IPS-15b (cell line): ENCODE measurements around the gene PDK4.

Experiments used
- H3K27me3 ChIP-seq: one replicate; pipeline ENCODE4 v1.6.1; 2013; ENCODE audit warnings: low read length; ENCODE audit not compliant: control insufficient read depth, insufficient read depth
- H3K36me3 ChIP-seq: one replicate; pipeline ENCODE4 v1.6.1; 2013; ENCODE audit warnings: low read length; ENCODE audit not compliant: control insufficient read depth, insufficient read depth
- H3K4me1 ChIP-seq: one replicate; pipeline ENCODE4 v1.6.1; 2013; ENCODE audit warnings: mild to moderate bottlenecking, low read length; ENCODE audit not compliant: control insufficient read depth, insufficient read depth
- H3K4me3 ChIP-seq: one replicate; pipeline ENCODE4 v1.5.1; 2013; ENCODE audit warnings: low read depth, low read length
- H3K9ac ChIP-seq: one replicate; pipeline ENCODE4 v1.6.1; 2013; ENCODE audit warnings: low read depth, mild to moderate bottlenecking, low read length
- H3K9me3 ChIP-seq: one replicate; pipeline ENCODE4 v1.6.1; 2013; ENCODE audit warnings: mild to moderate bottlenecking, low read length; ENCODE audit not compliant: control insufficient read depth, insufficient read depth

The PDK4 gene

GRCh38 chr7:95601316-95601715 lies 5.0 kb upstream of the PDK4 start:
- Histone ChIP-seq H3K9me3 (no peaks in the 10 kb centered on the region), H3K9ac (no peak overlapping the region), H3K4me3 (no peak overlapping the region), H3K4me1 (no peaks in the 10 kb centered on the region), H3K27me3 (peaks cover 9% of the 10 kb centered on the region), H3K36me3 (no peaks in the 10 kb centered on the region)

- Histone ChIP-seq H3K27me3 (peaks cover 23% of the 10 kb centered on the region), H3K4me1 (no peaks in the 10 kb centered on the region)
Measured at GRCh38 chr7:95599069-95599468, 2.8 kb upstream of the PDK4 start.

GRCh38 chr7:95598511-95598910 lies 2.2 kb upstream of the PDK4 start:
- no peaks in the 10 kb centered on the region for H3K36me3 ChIP-seq
- no peaks in the 10 kb centered on the region for H3K4me1 ChIP-seq
- no peaks in the 10 kb centered on the region for H3K9me3 ChIP-seq
- no peak overlapping the region for H3K9ac ChIP-seq
- peaks cover 23% of the 10 kb centered on the region for H3K27me3 ChIP-seq
- no peak overlapping the region for H3K4me3 ChIP-seq

More at GRCh38 chr7:95599069-95599468, 2.8 kb upstream of the PDK4 start:
- H3K4me3 ChIP-seq = no peak overlapping the region
- no peaks in the 10 kb centered on the region for H3K36me3 ChIP-seq
- no peak overlapping the region for H3K9ac ChIP-seq
- H3K9me3 ChIP-seq = no peaks in the 10 kb centered on the region

- H3K4me1 ChIP-seq = no peaks in the 10 kb centered on the region
- H3K9me3 ChIP-seq = no peaks in the 10 kb centered on the region
- no peak overlapping the region for H3K9ac ChIP-seq
- no peaks in the 10 kb centered on the region for H3K36me3 ChIP-seq
- H3K27me3 ChIP-seq = peaks cover 23% of the 10 kb centered on the region
- H3K4me3 ChIP-seq = peak overlapping the region; percentile 76
Measured at GRCh38 chr7:95595746-95596197, 544 bp downstream of the PDK4 start.

GRCh38 chr7:95594185-95594584 lies 2.1 kb downstream of the PDK4 start:
- no peak overlapping the region for H3K9ac ChIP-seq
- no peaks in the 10 kb centered on the region for H3K4me1 ChIP-seq
- H3K4me3 ChIP-seq = no peak overlapping the region
- peaks cover 20% of the 10 kb centered on the region for H3K27me3 ChIP-seq
- no peaks in the 10 kb centered on the region for H3K36me3 ChIP-seq
- H3K9me3 ChIP-seq = no peaks in the 10 kb centered on the region

- H3K27me3 ChIP-seq = peaks cover 20% of the 10 kb centered on the region
- H3K9ac ChIP-seq = no peak overlapping the region
- no peaks in the 10 kb centered on the region for H3K9me3 ChIP-seq
- no peak overlapping the region for H3K4me3 ChIP-seq
- no peaks in the 10 kb centered on the region for H3K36me3 ChIP-seq
- peaks cover 5% of the 10 kb centered on the region for H3K4me1 ChIP-seq
Measured at GRCh38 chr7:95593343-95593742, 3.0 kb downstream of the PDK4 start.

GRCh38 chr7:95592570-95592969 lies 3.7 kb downstream of the PDK4 start:
- H3K9ac ChIP-seq = no peak overlapping the region
- H3K9me3 ChIP-seq = no peaks in the 10 kb centered on the region
- no peak overlapping the region for H3K4me3 ChIP-seq
- H3K27me3 ChIP-seq = peaks cover 20% of the 10 kb centered on the region
- peaks cover 5% of the 10 kb centered on the region for H3K4me1 ChIP-seq
- H3K36me3 ChIP-seq = no peaks in the 10 kb centered on the region

- H3K9me3 ChIP-seq = no peaks in the 10 kb centered on the region
- H3K9ac ChIP-seq = no peak overlapping the region
- no peaks in the 10 kb centered on the region for H3K36me3 ChIP-seq
- H3K27me3 ChIP-seq = peaks cover 9% of the 10 kb centered on the region
- H3K4me1 ChIP-seq = peaks cover 5% of the 10 kb centered on the region
- H3K4me3 ChIP-seq = no peak overlapping the region
Measured at GRCh38 chr7:95590387-95591248, 5.7 kb downstream of the PDK4 start.

GRCh38 chr7:95589766-95590165 lies 6.5 kb downstream of the PDK4 start:
- Histone ChIP-seq H3K9ac (no peak overlapping the region), H3K9me3 (no peaks in the 10 kb centered on the region), H3K4me3 (no peak overlapping the region), H3K27me3 (peaks cover under 1% of the 10 kb centered on the region), H3K4me1 (peaks cover 5% of the 10 kb centered on the region), H3K36me3 (no peaks in the 10 kb centered on the region)

GRCh38 chr7:95589031-95589430 lies 7.3 kb downstream of the PDK4 start:
- H3K9me3 ChIP-seq = no peaks in the 10 kb centered on the region
- H3K9ac ChIP-seq = no peak overlapping the region
- no peaks in the 10 kb centered on the region for H3K27me3 ChIP-seq
- H3K4me1 ChIP-seq = peaks cover 5% of the 10 kb centered on the region
- no peak overlapping the region for H3K4me3 ChIP-seq
- H3K36me3 ChIP-seq = no peaks in the 10 kb centered on the region

- Histone ChIP-seq H3K4me3 (no peak overlapping the region), H3K9ac (no peak overlapping the region), H3K9me3 (no peaks in the 10 kb centered on the region), H3K36me3 (no peaks in the 10 kb centered on the region), H3K4me1 (peaks cover 5% of the 10 kb centered on the region), H3K27me3 (no peaks in the 10 kb centered on the region)
Measured at GRCh38 chr7:95586951-95587301, 9.4 kb downstream of the PDK4 start.

- no peak overlapping the region for H3K9ac ChIP-seq
- H3K27me3 ChIP-seq = no peaks in the 10 kb centered on the region
- H3K4me1 ChIP-seq = peaks cover 5% of the 10 kb centered on the region
- H3K36me3 ChIP-seq = no peaks in the 10 kb centered on the region
- no peaks in the 10 kb centered on the region for H3K9me3 ChIP-seq
- no peak overlapping the region for H3K4me3 ChIP-seq
Measured at GRCh38 chr7:95585426-95585789, 10.9 kb downstream of the PDK4 start.
